ENCODE results near the gene GET4.

- TF ChIP-seq POLR2A (IDR thresholded peaks at IDR 0.05) = no peak
- no peak for TF ChIP-seq CTCF (IDR thresholded peaks at IDR 0.05)
- no peak for TF ChIP-seq EP300 (IDR thresholded peaks at IDR 0.05)
- TF ChIP-seq POLR2AphosphoS5 (IDR thresholded peaks at IDR 0.05) = no peak
Observed at GRCh38 chr7:853366-854117, 22.8 kb upstream of the GET4 start.

All from gastroesophageal sphincter (tissue), 3 donors.